Breast epithelium (tissue), 4 donors: ENCODE measurements around the gene NT5DC4. TPM values are rescaled to one million over a fixed set of nuclear protein-coding genes. Genes with fewer than 3 reads are reported as not detected.

Experiments used
- DNase-seq, 2 donors: peaks; one replicate each; pipeline ENCODE4 v3.0.0-alpha.2; 2019; ENCODE audit warnings: low spot score in 2 of 2
- H3K27ac ChIP-seq, 2 donors: fragments of 200-600 bp; sonication (generic) in 1 of 2; one replicate each; pipeline ENCODE4 v1.5.1; 2016 to 2019; ENCODE audit warnings: mild to moderate bottlenecking in 1 of 2
- H3K27me3 ChIP-seq, 2 donors: fragments of 200-600 bp; sonication (generic) in 1 of 2; one replicate each; pipeline versions ENCODE4 v1.5.1 to v1.6.0; 2017 to 2019; ENCODE audit warnings: control low read depth in 1 of 2, mild to moderate bottlenecking in 1 of 2
- H3K36me3 ChIP-seq: fragments of 200-600 bp; one replicate; pipeline ENCODE4 v1.5.1; 2019
- H3K4me1 ChIP-seq, 2 donors: fragments of 200-600 bp; sonication (generic); one replicate each; pipeline ENCODE4 v1.5.1; 2016 to 2019; ENCODE audit warnings: control low read depth in 1 of 2
- H3K4me3 ChIP-seq, 3 donors: fragments of 200-600 bp; sonication (generic); 1 replicate in 2 of 3; 2 replicates in 1 of 3; pipeline ENCODE4 v1.5.1; 2016 to 2019; ENCODE audit warnings: mild to moderate bottlenecking in 3 of 3, moderate library complexity in 2 of 3
- H3K9me3 ChIP-seq, 2 donors: fragments of 200-600 bp; sonication (generic) in 1 of 2; one replicate each; pipeline ENCODE4 v1.5.1; 2016 to 2019; ENCODE audit warnings: control low read depth in 1 of 2
- POLR2A ChIP-seq: fragments of 450-650 bp; IDR thresholded peaks from one replicate; pipeline ENCODE4 v1.6.1; 2016; ENCODE audit warnings: antibody characterized with exemption, mild to moderate bottlenecking, moderate library complexity
- POLR2AphosphoS5 ChIP-seq, 3 donors: sonication (generic); formaldehyde crosslinking; IDR thresholded peaks; one replicate each; pipeline ENCODE4 v1.6.1; 2017; ENCODE audit warnings: antibody characterized with exemption in 3 of 3
- intact Hi-C: fragments of 100-400 bp; cut with DNase I; formaldehyde crosslinking; loops from one replicate; pipeline ENCODE4 v1.15.1; 2023; ENCODE audit warnings: low total_unique reads
- total RNA-seq, 3 donors: library from RNA; depleted of rRNA; stranded (reverse); fragments of >200 nt; gene quantifications; one replicate each; pipeline ENCODE4 v1.1.0, GENCODE V29; 2016
- TF ChIP-seq, protein P1 (sequence below), 3 donors: fragments of 450-650 bp; IDR thresholded peaks; one replicate each; pipeline ENCODE4 v1.5.1; 2016 to 2017; ENCODE audit warnings: antibody characterized with exemption in 3 of 3, mild to moderate bottlenecking in 3 of 3, moderate library complexity in 3 of 3

Gene NT5DC4
- total RNA-seq, 3 donors from 2014 or later, result not detected

DNA sequence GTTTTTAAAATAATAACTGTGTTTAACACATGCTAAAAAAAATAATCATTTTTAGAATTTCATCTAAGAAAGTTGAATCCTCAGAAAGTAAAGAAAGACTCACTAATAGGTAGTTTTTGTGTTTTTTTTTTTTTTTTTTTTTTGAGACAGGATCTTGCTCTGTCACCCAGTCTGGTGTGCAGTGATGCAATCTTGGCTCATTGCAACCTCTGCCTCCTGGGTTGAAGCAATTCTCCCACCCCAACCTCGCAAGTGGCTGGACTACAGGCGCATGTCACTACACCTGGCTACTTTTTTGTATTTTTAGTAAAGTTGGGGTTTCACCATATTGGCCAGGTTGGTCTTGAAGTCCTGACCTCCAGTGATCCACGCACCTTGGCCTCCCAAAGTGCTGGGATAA, 36.4 kb downstream of the NT5DC4 start:
- TF ChIP-seq POLR2A (no peak), POLR2AphosphoS5 (IDR thresholded peaks at IDR 0.05) (no peak)
- TF ChIP-seq, protein P1, sequence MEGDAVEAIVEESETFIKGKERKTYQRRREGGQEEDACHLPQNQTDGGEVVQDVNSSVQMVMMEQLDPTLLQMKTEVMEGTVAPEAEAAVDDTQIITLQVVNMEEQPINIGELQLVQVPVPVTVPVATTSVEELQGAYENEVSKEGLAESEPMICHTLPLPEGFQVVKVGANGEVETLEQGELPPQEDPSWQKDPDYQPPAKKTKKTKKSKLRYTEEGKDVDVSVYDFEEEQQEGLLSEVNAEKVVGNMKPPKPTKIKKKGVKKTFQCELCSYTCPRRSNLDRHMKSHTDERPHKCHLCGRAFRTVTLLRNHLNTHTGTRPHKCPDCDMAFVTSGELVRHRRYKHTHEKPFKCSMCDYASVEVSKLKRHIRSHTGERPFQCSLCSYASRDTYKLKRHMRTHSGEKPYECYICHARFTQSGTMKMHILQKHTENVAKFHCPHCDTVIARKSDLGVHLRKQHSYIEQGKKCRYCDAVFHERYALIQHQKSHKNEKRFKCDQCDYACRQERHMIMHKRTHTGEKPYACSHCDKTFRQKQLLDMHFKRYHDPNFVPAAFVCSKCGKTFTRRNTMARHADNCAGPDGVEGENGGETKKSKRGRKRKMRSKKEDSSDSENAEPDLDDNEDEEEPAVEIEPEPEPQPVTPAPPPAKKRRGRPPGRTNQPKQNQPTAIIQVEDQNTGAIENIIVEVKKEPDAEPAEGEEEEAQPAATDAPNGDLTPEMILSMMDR (IDR thresholded peaks at IDR 0.05), result no peak
- H3K9me3 ChIP-seq, result no peaks in the 10 kb centered on the region
- no peaks in the 10 kb centered on the region for H3K27me3 ChIP-seq
- H3K4me3 ChIP-seq, result no peak overlapping the region
- no peaks in the 10 kb centered on the region for H3K36me3 ChIP-seq
- no peak overlapping the region for H3K27ac ChIP-seq
- intact Hi-C loops, result no loop called here
- no peaks in the 10 kb centered on the region for H3K4me1 ChIP-seq
- no peak for DNase-seq

DNA sequence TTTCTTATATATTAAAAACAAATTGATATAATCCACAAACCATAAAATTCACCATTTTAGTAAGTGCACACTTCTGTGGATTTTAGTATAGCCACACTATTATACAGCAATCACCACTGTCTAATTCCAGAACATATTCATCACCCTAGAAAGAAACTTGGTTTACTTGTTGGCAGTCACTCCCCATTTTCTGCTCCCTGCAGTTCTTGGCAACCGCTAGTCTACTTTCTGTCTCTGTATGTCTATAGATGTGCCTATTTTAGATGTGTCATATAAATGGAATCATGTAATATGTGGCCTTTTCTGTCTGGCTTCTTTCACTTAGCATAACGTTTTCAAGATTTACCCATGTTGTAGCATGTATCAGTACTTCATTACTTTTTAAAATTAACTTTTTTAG, 37.9 kb downstream of the NT5DC4 start:
- TF ChIP-seq POLR2AphosphoS5 (IDR thresholded peaks at IDR 0.05), result no peak
- TF ChIP-seq, protein P1 (IDR thresholded peaks at IDR 0.05), result no peak
- TF ChIP-seq POLR2A, result no peak
- intact Hi-C loops, result no loop called here
- no peaks in the 10 kb centered on the region for H3K27me3 ChIP-seq
- no peak overlapping the region for H3K27ac ChIP-seq
- no peak for DNase-seq
- no peaks in the 10 kb centered on the region for H3K36me3 ChIP-seq
- no peak overlapping the region for H3K4me3 ChIP-seq
- H3K4me1 ChIP-seq, result no peaks in the 10 kb centered on the region
- H3K9me3 ChIP-seq, result no peaks in the 10 kb centered on the region

DNA sequence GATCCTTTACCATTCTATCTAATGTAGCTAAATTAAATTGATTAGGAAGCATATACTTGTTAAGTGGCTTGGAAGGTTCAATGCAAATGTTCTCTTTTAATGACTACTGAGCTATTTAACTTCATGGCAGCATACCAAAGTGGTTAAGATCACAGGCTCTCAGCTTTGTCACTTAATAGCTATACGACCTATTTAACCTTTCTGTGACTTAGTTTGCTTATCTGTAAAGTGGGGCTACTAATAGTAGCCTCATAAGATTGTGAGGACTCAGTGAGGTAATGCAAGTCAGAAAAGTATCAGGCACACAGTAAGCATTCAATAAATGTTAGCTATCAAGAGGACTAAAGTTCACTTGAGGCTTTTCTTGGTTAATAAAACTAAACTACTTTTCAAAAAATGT, 39.3 kb downstream of the NT5DC4 start:
- Histone ChIP-seq H3K36me3 (no peaks in the 10 kb centered on the region), H3K4me3 (no peak overlapping the region), H3K27ac (no peak overlapping the region), H3K4me1 (no peaks in the 10 kb centered on the region), H3K9me3 (no peaks in the 10 kb centered on the region), H3K27me3 (no peaks in the 10 kb centered on the region)
- TF ChIP-seq POLR2A, result no peak
- no peak for TF ChIP-seq POLR2AphosphoS5 (IDR thresholded peaks at IDR 0.05)
- intact Hi-C loops, result no loop called here
- no peak for DNase-seq

DNA sequence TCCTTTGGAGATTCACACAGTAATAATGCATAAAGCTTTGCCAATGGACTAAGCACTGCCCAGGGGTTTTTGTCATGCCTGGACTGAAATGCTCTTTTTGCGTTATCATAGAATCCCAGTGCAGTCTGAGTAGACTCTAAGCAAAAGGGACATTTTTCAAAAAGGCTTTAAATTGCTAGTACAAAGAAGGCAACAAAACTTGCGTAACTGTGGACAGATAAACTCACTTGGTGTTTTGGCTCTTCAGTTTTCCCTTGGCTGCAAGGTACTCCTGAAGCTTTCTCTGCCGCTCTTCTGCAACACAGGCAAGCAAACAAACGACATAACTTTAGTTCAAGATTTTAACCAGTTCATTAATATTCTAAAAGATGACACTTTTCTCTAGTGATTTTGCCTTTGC, 41.5 kb downstream of the NT5DC4 start:
- no peaks in the 10 kb centered on the region for H3K36me3 ChIP-seq
- no peak overlapping the region for H3K4me3 ChIP-seq
- TF ChIP-seq, protein P1 (IDR thresholded peaks at IDR 0.05), result no peak
- TF ChIP-seq POLR2AphosphoS5 (IDR thresholded peaks at IDR 0.05), result no peak
- no peak for TF ChIP-seq POLR2A
- no peaks in the 10 kb centered on the region for H3K9me3 ChIP-seq
- H3K27me3 ChIP-seq, result no peaks in the 10 kb centered on the region
- no peaks in the 10 kb centered on the region for H3K4me1 ChIP-seq
- intact Hi-C loops, result no loop called here
- DNase-seq, result no peak
- H3K27ac ChIP-seq, result no peak overlapping the region

DNA sequence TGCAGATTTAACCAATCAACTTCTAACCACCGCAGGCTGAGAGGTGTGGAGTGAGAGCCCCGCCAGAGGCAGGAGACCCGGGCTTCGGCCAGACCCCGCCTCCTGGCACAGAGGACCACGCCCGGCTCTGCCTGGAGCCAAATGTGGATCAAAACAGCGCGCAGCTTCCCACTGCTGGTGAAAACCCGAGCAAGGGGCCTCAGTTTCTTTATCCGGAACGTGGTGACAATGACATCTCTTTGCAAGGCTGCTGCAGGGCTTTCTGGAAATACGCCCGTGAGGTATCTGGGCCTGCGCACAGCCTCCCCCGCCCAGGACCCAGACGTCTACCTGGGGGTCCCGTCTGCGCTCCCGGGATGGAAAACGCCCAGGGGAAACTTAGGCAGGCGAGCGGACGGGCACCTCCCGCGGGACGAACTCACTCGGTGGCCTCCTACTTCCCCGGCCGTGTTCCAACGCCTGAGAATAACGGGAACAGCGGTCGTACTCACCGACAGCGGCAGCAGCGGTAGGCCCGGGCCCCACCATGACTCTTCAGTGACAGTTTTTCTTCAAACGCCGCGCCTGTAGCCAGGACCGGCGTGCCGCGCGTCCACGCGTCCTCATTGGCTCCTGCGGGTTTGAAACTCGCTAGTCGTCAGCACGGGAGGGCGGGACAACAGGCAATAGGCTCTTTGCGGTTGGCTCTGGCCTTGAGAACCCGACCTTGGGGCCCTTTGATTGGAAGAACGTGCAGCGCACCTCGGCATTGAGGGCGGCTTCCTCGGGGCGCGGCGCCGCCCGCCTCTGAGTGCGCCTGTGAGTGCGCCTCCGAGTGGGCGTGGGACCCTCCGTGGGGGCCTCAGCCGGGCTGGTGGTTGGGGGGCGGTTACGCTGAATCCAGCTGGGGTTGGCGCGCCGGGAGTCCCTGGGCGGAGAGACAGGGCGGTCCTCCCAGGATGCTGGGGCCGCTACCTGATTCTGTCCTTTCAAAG, 43.5 kb downstream of the NT5DC4 start, which contains the start of gene CKAP2L:
Gene CKAP2L (minus strand): TSS at position 539 of the 974 bp plus-strand sequence. CDS start 11 bp downstream, at position 528.
- Histone ChIP-seq H3K4me3 (peak within 1 kb of the TSS; percentile 65 to 80 (median 76)), H3K9me3 (no peaks in the 10 kb centered on the region), H3K27me3 (no peaks in the 10 kb centered on the region), H3K36me3 (no peaks in the 10 kb centered on the region), H3K27ac (peak within 1 kb of the TSS in 1 of 2 donors; percentile 0), H3K4me1 (no peaks in the 10 kb centered on the region)
- intact Hi-C loops, result no loop called here
- DNase-seq, result peak; percentile 94
- TF ChIP-seq POLR2AphosphoS5 (IDR thresholded peaks at IDR 0.05) (no peak), POLR2A (no peak)
- TF ChIP-seq, protein P1 (IDR thresholded peaks at IDR 0.05), result no peak
